PFSK-1 (cell line): ENCODE data around the gene LDLRAD4.

ENCODE experiments used
- POLR2AphosphoS5 ChIP-seq: IDR thresholded peaks from 2 replicates; pipeline ENCODE4 v1.6.1; 2012; ENCODE audit warnings: low read depth, mild to moderate bottlenecking, control low read depth, low read length, moderate library complexity
- REST ChIP-seq, 2 experiments: IDR thresholded peaks; 2 replicates each; pipeline versions ENCODE4 v1.6.1 to v1.8.0; 2011 to 2012; ENCODE audit warnings: low read depth in 2 of 2, low read length in 2 of 2, control low read depth in 1 of 2, inconsistent platforms in 1 of 2, mild to moderate bottlenecking in 1 of 2, moderate library complexity in 1 of 2; ENCODE audit not compliant: insufficient read depth in 1 of 2
- SIN3A ChIP-seq: IDR thresholded peaks from 2 replicates; pipeline ENCODE4 v1.6.1; 2012; ENCODE audit warnings: mild to moderate bottlenecking, low read length, moderate library complexity, borderline replicate concordance; ENCODE audit not compliant: insufficient read depth
- TAF1 ChIP-seq: IDR thresholded peaks from 2 replicates; pipeline ENCODE4 v1.6.1; 2012; ENCODE audit warnings: low read length, control low read depth, borderline replicate concordance; ENCODE audit not compliant: insufficient read depth

DNA sequence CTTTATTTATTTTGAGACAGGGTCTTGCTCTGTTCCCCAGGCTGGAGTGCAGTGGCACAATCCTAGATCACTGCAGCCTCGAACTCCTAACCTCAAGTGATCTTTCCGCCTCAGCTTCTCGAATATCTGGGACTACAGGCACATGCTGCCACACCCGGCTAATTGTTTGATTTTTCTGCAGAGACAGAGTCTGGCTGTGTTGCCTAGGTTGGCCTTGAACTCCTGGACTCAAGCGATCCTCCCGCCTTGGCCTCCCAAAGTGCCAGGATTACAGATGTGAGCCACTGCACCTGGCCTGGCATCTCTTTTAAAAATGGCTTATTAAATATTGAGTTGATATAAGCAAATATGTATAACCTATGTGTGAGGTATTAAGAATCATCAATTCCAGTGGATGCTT, 298.3 kb downstream of the LDLRAD4 start:
- TF ChIP-seq POLR2AphosphoS5 (no peak), SIN3A (no peak), TAF1 (no peak), REST (IDR thresholded peaks at IDR 0.05; ENCODE audit: insufficient read depth in 1 of 2, low read depth in 2 of 2, low read length in 2 of 2) (no peak)
